ENCODE measurements around the gene ARF3. TPM values are rescaled to one million over a fixed set of nuclear protein-coding genes. Genes with fewer than 3 reads are reported as not detected.

The ARF3 gene
- total and polyA plus RNA-seq, 2 donors (not counting 3 experiments of a cell fraction or from before 2014, with no cell fraction given) = 149 to 172 TPM

DNA sequence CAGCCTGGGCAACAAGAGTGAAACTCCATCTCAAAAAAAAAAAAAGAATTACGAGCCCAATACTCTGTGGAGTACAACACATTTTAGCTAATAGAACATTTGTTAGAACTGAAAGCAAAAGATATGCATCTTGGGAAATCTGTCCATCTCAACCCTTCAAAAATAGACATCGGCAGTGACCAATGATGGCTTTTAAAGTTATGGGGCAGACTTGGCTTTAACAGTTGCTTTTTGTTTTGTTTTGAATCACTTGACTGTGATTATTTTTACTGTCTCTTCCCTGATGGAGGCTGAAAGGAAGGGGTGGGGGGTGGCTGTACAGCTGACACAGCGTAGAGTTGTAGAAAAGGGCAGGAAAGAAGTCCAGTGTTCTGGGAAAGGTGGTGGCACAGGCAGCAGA, 34.2 kb downstream of the ARF3 start:
- TF ChIP-seq GATA2 (IDR thresholded peaks at IDR 0.05; ENCODE audit: insufficient read depth, insufficient read length, low read depth, low read length) = no peak
- no peak for TF ChIP-seq MYC (IDR thresholded peaks at IDR 0.05; ENCODE audit: low read depth, low read length)
- TF ChIP-seq JUN (IDR thresholded peaks at IDR 0.05; ENCODE audit: borderline replicate concordance, insufficient read depth, insufficient read length, low read depth) = no peak
- no peak for TF ChIP-seq EZH2 (IDR thresholded peaks at IDR 0.05; ENCODE audit: borderline replicate concordance, low read depth, low read length, severe bottlenecking)
- no peak for TF ChIP-seq CTCF (IDR thresholded peaks at IDR 0.05; ENCODE audit: extremely low read depth in 1 of 2, insufficient read depth in 1 of 2, low read depth in 1 of 2, low read length in 2 of 2)
- TF ChIP-seq POLR2A (IDR thresholded peaks at IDR 0.05; ENCODE audit: low read depth, low read length) = no peak

More for the DNA sequence above, 34.2 kb downstream of the ARF3 start:
- FAIRE-seq = no peak
- no peak overlapping the region for H3K4me2 ChIP-seq (ENCODE audit: insufficient read depth, low read length)
- H3K36me3 ChIP-seq (ENCODE audit: control insufficient read depth in 2 of 2, extremely low read depth in 1 of 2, insufficient read depth in 2 of 2, low read length in 2 of 2) = peaks cover 3% of the 10 kb centered on the region in 2 experiments
- no peaks in the 10 kb centered on the region for H3K9me1 ChIP-seq (replicated peaks; ENCODE audit: control insufficient read depth, extremely low read depth, insufficient read depth, low read length)
- H3K27me3 ChIP-seq (ENCODE audit: control insufficient read depth in 2 of 2, insufficient read depth in 2 of 2, low read length in 2 of 2) = no peaks in the 10 kb centered on the region
- intact Hi-C loops (cut with micrococcal nuclease) (loop anchor here (5.0 kb wide), 1 partner anchor 64 kb away; no protein-coding TSS in a partner anchor), dilution Hi-C loops (cut with MboI; ENCODE audit: extremely low pct_ligation_motif_present, low sequenced_read_pairs) (no loop called here)
- no TSS peak for BruUV-seq (replicated peaks)
- no peaks in the 10 kb centered on the region for H3K9me3 ChIP-seq (replicated peaks; ENCODE audit: control insufficient read depth, insufficient read depth, low read length)
- POLR2A ChIA-PET = no interaction called here
- no peak overlapping the region for H2AFZ ChIP-seq (ENCODE audit: low read depth, low read length)
- CTCF ChIA-PET = interaction anchor here (1.5 to 3.9 kb wide), 5 partner anchors 12 to 70 kb away, joined by 4 to 39 read pairs (median 16); partner anchors contain the start of gene WNT1
- H4K20me1 ChIP-seq (replicated peaks; ENCODE audit: control insufficient read depth, extremely low read depth, insufficient read depth, low read length) = no peaks in the 10 kb centered on the region
- no peak overlapping the region for H3K9ac ChIP-seq (replicated peaks; ENCODE audit: extremely low read depth, insufficient read depth, low read length)
- H3K4me3 ChIP-seq (replicated peaks in 1 of 3; ENCODE audit: insufficient read depth in 1 of 3, low read depth in 1 of 3, low read length in 3 of 3) = no peak overlapping the region
- no peak overlapping the region for H3K27ac ChIP-seq (ENCODE audit: insufficient read depth, low read depth, low read length)
- H3K4me1 ChIP-seq (ENCODE audit: control insufficient read depth, extremely low read depth, insufficient read depth, low read length) = peaks cover 11% of the 10 kb centered on the region
- no peak for DNase-seq (ENCODE audit: low read depth, low spot score)
- H3K79me2 ChIP-seq (ENCODE audit: control insufficient read depth, insufficient read depth, low read length) = no peaks in the 10 kb centered on the region

Data from endothelial cell of umbilical vein (primary cell).